ENCODE results near the gene EXOC3. TPM values are rescaled to one million over a fixed set of nuclear protein-coding genes. Genes with fewer than 3 reads are reported as not detected.

Gene EXOC3
- total and polyA plus RNA-seq, 10 of the 15 experiments (the other 5 are each of a cell fraction or from before 2014, with no cell fraction given), result 1.6 to 53.0 (median 27.9) TPM

DNA sequence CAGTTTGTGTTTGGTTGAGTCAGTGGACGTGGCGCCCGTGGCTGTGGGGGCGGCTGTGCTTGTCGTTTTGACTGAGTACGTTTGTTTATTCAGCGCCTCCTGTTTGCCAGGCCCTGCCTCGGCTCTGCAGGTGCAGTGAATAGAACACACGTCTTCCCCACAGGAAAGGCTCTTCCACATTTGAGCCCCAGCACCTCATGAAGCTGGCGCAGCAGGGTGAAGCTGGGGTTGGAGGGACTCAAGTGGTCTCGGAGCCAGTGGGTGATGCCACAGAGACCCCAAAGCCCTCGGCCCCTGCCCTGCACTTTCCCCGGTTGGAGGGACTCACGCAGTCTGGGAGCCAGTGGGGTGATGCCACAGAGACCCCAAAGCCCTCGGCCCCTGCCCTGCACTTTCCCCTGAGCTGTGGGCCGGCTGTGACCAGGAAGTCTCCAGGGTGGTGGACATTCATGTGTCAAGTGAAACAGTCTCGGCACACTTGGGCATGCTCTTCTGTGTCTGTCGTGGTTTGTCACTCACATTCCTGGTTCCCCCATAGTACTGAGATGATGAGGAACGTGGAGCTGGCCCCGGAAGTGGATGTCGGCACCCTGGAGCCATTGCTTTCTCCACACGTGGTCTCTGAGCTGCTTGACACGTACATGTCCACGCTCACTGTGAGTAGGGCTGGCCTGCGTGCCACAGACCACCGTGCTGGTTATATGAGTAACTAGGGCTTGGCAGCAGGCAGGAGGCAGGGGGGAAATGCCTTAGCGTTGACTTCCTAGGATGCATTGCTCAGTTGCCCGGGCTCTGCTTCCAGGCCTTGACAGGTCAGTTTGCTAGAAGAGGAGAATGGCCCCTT, 13.6 kb downstream of the EXOC3 start:
- ChIA-PET RAD21 (ENCODE audit: unreplicated experiment) (no interaction called here), POLR2A (interaction anchor here (1.0 to 1.1 kb wide), 2 partner anchors 10 to 31 kb away, joined by 3 to 4 read pairs; no protein-coding TSS in a partner anchor), CTCF (interaction anchor here (3.0 kb wide), 1 partner anchor 11 kb away, joined by 13 read pairs; no protein-coding TSS in a partner anchor), SMC1A (ENCODE audit: uncharacterized antibody, unreplicated experiment) (no interaction called here)
- Histone ChIP-seq H3K27ac (ENCODE audit: control insufficient read depth, insufficient read depth) (no peak overlapping the region), H3K36me3 (ENCODE audit: control insufficient read depth in 2 of 2, insufficient read depth in 2 of 2, low read length in 1 of 2) (peaks cover 35% of the 10 kb centered on the region in 2 experiments; a peak in 3 of 4 replicates), H3K79me2 (ENCODE audit: control insufficient read depth, insufficient read depth, low read length) (peaks cover 24% of the 10 kb centered on the region), H2AFZ (ENCODE audit: control insufficient read depth, low read depth, low read length) (no peak overlapping the region), H3K4me3 (no peak overlapping the region), H3K27me3 (replicated peaks in 1 of 2; ENCODE audit: control insufficient read depth in 2 of 2, insufficient read depth in 2 of 2, low read length in 1 of 2) (no peaks in the 10 kb centered on the region), H3K4me2 (ENCODE audit: control insufficient read depth, insufficient read depth) (no peak overlapping the region), H3K9ac (ENCODE audit: control insufficient read depth, insufficient read depth, low read length) (no peak overlapping the region), H3K9me3 (replicated peaks; ENCODE audit: control insufficient read depth, insufficient read depth, low read length) (peaks cover 6% of the 10 kb centered on the region; the same call in 2 of the 3 replicates), H4K20me1 (ENCODE audit: control insufficient read depth, insufficient read depth) (no peaks in the 10 kb centered on the region), H3K4me1 (ENCODE audit: control insufficient read depth, insufficient read depth, low read length) (peaks cover 7% of the 10 kb centered on the region)
- DNase-seq (ENCODE audit: low read depth, low spot score) (no peak), FAIRE-seq (no peak), ATAC-seq (no peak)
- intact Hi-C loops (cut with micrococcal nuclease; ENCODE audit: unreplicated experiment), result no loop called here
- no peak for TF ChIP-seq HDAC6 (IDR thresholded peaks at IDR 0.05; ENCODE audit: unreplicated experiment)
- no peak for TF ChIP-seq CHD2 (IDR thresholded peaks at IDR 0.05; ENCODE audit: borderline replicate concordance, low read depth, low read length)
- TF ChIP-seq DPF2 (IDR thresholded peaks at IDR 0.05), result no peak
- TF ChIP-seq TBL1XR1 (IDR thresholded peaks at IDR 0.05; ENCODE audit: low read depth, low read length), result no peak
- TF ChIP-seq SMC3 (IDR thresholded peaks at IDR 0.05; ENCODE audit: borderline replicate concordance, low read length), result no peak
- TF ChIP-seq NFXL1 (IDR thresholded peaks at IDR 0.05; ENCODE audit: borderline replicate concordance), result no peak
- TF ChIP-seq, protein P1, sequence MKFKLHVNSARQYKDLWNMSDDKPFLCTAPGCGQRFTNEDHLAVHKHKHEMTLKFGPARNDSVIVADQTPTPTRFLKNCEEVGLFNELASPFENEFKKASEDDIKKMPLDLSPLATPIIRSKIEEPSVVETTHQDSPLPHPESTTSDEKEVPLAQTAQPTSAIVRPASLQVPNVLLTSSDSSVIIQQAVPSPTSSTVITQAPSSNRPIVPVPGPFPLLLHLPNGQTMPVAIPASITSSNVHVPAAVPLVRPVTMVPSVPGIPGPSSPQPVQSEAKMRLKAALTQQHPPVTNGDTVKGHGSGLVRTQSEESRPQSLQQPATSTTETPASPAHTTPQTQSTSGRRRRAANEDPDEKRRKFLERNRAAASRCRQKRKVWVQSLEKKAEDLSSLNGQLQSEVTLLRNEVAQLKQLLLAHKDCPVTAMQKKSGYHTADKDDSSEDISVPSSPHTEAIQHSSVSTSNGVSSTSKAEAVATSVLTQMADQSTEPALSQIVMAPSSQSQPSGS (IDR thresholded peaks at IDR 0.05; ENCODE audit: low read length), result no peak
- TF ChIP-seq NR2C2 (IDR thresholded peaks at IDR 0.05; ENCODE audit: borderline replicate concordance, control insufficient read depth, insufficient read length, low read depth), result no peak
- no peak for TF ChIP-seq POLR2A (IDR thresholded peaks at IDR 0.05; ENCODE audit: low read depth, low read length)
- TF ChIP-seq IKZF2 (IDR thresholded peaks at IDR 0.05), result no peak
- no peak for TF ChIP-seq PBX3 (IDR thresholded peaks at IDR 0.05; ENCODE audit: insufficient replicate concordance, low read depth, low read length)
- no TSS peak for BruUV-seq (replicated peaks)
- in situ Hi-C loops (cut with MboI), result no loop called here
- WGBS (ENCODE audit: insufficient coverage, insufficient replicate concordance, low lambda C conversion rate, missing lambda C conversion rate), result 94% methylated on average over 28 of the region's 28 CpGs
